AG09319 (cell line): ENCODE results near the gene SP140.
"Not testable (repeated sequence)": the region's sequence is repeated elsewhere in the genome, so short reads cannot be mapped to it uniquely, and the experiment has no call there.

Experiments used
- DNase-seq: peaks from one replicate; pipeline ENCODE4 v3.0.0-alpha.2; 2010; ENCODE audit warnings: low read depth; ENCODE audit errors: extremely low read depth
- TF ChIP-seq, protein P1 (sequence below): IDR thresholded peaks from 2 replicates; pipeline ENCODE4 v1.5.1; 2011; ENCODE audit warnings: low read depth, mild to moderate bottlenecking, inconsistent platforms, low read length, moderate library complexity

SP140 gene

GRCh38 chr2:230244211-230244610 is 18.7 kb downstream of the SP140 start:
- TF ChIP-seq, protein P1, sequence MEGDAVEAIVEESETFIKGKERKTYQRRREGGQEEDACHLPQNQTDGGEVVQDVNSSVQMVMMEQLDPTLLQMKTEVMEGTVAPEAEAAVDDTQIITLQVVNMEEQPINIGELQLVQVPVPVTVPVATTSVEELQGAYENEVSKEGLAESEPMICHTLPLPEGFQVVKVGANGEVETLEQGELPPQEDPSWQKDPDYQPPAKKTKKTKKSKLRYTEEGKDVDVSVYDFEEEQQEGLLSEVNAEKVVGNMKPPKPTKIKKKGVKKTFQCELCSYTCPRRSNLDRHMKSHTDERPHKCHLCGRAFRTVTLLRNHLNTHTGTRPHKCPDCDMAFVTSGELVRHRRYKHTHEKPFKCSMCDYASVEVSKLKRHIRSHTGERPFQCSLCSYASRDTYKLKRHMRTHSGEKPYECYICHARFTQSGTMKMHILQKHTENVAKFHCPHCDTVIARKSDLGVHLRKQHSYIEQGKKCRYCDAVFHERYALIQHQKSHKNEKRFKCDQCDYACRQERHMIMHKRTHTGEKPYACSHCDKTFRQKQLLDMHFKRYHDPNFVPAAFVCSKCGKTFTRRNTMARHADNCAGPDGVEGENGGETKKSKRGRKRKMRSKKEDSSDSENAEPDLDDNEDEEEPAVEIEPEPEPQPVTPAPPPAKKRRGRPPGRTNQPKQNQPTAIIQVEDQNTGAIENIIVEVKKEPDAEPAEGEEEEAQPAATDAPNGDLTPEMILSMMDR, result no peak
- DNase-seq, result no peak

DNA sequence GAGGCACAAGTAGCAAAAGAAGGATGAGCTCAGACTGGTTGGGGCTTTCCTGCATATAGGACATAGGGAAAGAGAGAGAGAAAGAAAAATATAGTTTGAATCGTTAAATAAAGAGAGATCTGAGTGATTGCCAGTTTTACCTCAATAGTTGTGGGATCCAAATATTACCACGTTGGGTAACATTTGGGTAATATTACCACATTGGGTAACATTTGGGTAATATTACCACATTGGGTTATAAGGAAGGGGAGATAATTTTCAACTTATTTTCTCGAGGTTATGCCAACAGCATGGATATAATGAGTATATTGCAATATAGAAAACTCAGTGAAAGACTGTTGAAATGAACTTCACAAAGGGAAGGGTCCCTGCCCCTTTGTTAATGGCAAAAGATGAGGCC is 20.7 kb downstream of the SP140 start:
- TF ChIP-seq, protein P1, result no peak
- DNase-seq, result no peak

GRCh38 chr2:230250231-230250630 is 24.7 kb downstream of the SP140 start:
- TF ChIP-seq, protein P1, result no peak
- no peak for DNase-seq

- no peak for DNase-seq
- TF ChIP-seq, protein P1, result no peak
These were observed 28.8 kb downstream of the SP140 start for GRCh38 chr2:230254152-230254881.

- TF ChIP-seq, protein P1, result no peak
- DNase-seq, result no peak
These were observed 31.3 kb downstream of the SP140 start for GRCh38 chr2:230256733-230257332.

DNA sequence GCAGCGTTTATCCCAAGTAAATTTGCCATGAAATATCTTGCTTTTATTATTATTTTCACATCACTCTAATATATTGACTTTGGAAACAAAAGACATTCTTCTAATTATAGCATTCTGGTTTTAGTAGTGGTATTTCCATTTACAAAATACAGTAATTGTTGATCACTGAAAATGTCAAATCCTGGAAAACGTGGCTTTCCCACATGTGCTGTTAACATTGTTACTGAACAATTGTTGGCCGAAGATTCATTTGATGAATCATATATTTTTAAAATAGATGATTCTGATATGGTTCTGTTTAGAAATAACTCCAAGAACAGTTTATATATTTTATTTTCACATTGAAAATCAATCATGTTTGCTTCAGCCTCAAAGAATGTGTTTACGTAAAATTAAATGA is 32.9 kb downstream of the SP140 start:
- TF ChIP-seq, protein P1, result no peak
- DNase-seq, result no peak

GRCh38 chr2:230262246-230262645 is 36.7 kb downstream of the SP140 start:
- TF ChIP-seq, protein P1, result no peak
- no peak for DNase-seq

GRCh38 chr2:230264945-230265344 is 39.4 kb downstream of the SP140 start:
- DNase-seq, result not testable (repeated sequence)
